Fibroblast of lung (primary cell): ENCODE results near the gene NPY4R2. TPM values are rescaled to one million over a fixed set of nuclear protein-coding genes. Genes with fewer than 3 reads are reported as not detected.
"Not testable (repeated sequence)": the region's sequence is repeated elsewhere in the genome, so short reads cannot be mapped to it uniquely, and the experiment has no call there.

ENCODE experiments used
- DNase-seq, 2 donors: peaks; one replicate each; pipeline versions ENCODE4 v3.0.0 to v3.0.0-alpha.2; 2010; ENCODE audit warnings: low read depth in 2 of 2
- H2AFZ ChIP-seq: 2 replicates; pipeline ENCODE4 v1.5.1; 2012; ENCODE audit warnings: low read length, control low read depth, inconsistent platforms
- H3K27ac ChIP-seq: 2 replicates; pipeline ENCODE4 v1.5.1; 2011; ENCODE audit warnings: low read length, control low read depth; ENCODE audit not compliant: insufficient read depth
- H3K27me3 ChIP-seq: 2 replicates; pipeline ENCODE4 v1.5.1; 2011; ENCODE audit warnings: mild to moderate bottlenecking, low read length; ENCODE audit not compliant: control insufficient read depth, insufficient read depth
- H3K36me3 ChIP-seq: 2 replicates; pipeline ENCODE4 v1.5.1; 2011; ENCODE audit warnings: low read length; ENCODE audit not compliant: control insufficient read depth, insufficient read depth
- H3K4me1 ChIP-seq: 2 replicates; pipeline ENCODE4 v1.5.1; 2011; ENCODE audit warnings: low read length; ENCODE audit not compliant: control insufficient read depth, insufficient read depth; ENCODE audit errors: extremely low read depth
- H3K4me2 ChIP-seq: 2 replicates; pipeline ENCODE4 v1.5.1; 2011; ENCODE audit warnings: low read length, control low read depth; ENCODE audit not compliant: insufficient read depth; ENCODE audit errors: extremely low read depth
- H3K4me3 ChIP-seq, 4 experiments: fragments of 200-600 bp in 1 of 4; sonication (generic) in 1 of 4; replicated peaks in 1 of 4; 2 replicates each; pipeline ENCODE4 v1.5.1; 2011 to 2016; ENCODE audit warnings: low read length in 4 of 4, low read depth in 3 of 4, mild to moderate bottlenecking in 3 of 4, control low read depth in 2 of 4, inconsistent platforms in 1 of 4, mixed read lengths in 1 of 4; ENCODE audit not compliant: insufficient read depth in 1 of 4; ENCODE audit errors: control extremely low read depth in 1 of 4
- H3K79me2 ChIP-seq: 2 replicates; pipeline ENCODE4 v1.5.1; 2012; ENCODE audit warnings: mild to moderate bottlenecking, low read length, inconsistent platforms; ENCODE audit not compliant: control insufficient read depth, insufficient read depth
- H3K9ac ChIP-seq: 2 replicates; pipeline ENCODE4 v1.5.1; 2011; ENCODE audit warnings: mild to moderate bottlenecking, low read length, control low read depth; ENCODE audit not compliant: insufficient read depth
- H3K9me3 ChIP-seq: 2 replicates; pipeline ENCODE4 v1.5.1; 2012; ENCODE audit warnings: low read depth, low read length; ENCODE audit not compliant: control insufficient read depth, insufficient read depth
- H4K20me1 ChIP-seq: 2 replicates; pipeline ENCODE4 v1.5.1; 2011; ENCODE audit warnings: low read length; ENCODE audit not compliant: control insufficient read depth, insufficient read depth; ENCODE audit errors: extremely low read depth
- polyA plus RNA-seq, 2 donors: library from polyadenylated mRNA; depleted of rRNA in 1 of 2; stranded (reverse) in 1 of 2; unstranded in 1 of 2; fragments of >200 nt; gene quantifications; 2 replicates each; pipeline ENCODE4 v1.2.1, GENCODE V29; 2011 to 2012; ENCODE audit warnings: missing spikeins in 1 of 2
- total RNA-seq: library from RNA; depleted of rRNA; stranded (reverse); fragments of >200 nt; gene quantifications from 2 replicates; pipeline ENCODE4 v1.2.1, GENCODE V29; 2014

NPY4R2 gene
- total and polyA plus RNA-seq, 2 donors (not counting 1 experiment from before 2014, with no cell fraction given): not detected

DNA sequence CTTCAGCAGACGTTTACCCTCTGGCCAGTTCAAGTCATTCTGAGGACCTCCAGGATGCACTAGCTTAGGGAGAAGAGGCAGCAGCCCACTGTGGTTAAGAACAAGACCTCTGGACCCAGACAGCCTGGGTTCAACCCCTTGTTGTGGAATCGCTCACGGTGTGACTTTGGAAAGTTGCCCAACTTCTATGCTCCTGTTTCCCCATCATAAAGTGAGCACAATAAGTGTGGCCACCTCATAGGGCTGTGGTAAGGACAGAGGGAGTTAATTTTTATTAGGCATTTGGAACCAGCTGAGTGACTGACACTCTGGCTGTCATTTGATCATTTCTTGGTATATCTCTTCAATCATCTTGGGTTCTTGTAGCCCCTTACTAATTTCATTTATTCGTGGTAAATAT lies 31.6 kb upstream of the NPY4R2 start:
- not testable (repeated sequence) for H3K27ac ChIP-seq

DNA sequence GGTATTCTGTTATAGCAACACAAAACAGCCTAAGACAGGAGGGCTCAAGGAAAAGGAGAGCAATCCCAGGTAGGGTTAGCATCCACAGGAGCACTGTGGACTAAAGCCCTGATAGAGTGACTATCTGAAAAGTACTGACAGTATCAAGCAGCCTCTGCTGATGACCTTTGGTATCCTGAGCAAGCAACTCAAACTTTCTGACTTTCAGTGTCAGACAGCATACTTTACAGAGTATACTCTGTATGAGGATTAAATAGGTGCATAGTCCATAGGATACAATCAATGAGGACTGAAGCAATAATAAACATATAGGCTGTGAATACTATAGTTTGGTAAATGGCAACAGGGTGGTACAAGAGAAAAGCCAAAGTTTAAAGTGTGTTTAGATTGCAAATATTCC lies 27.7 kb upstream of the NPY4R2 start:
- not testable (repeated sequence) for H3K27me3 ChIP-seq, H3K9ac ChIP-seq, DNase-seq, H3K79me2 ChIP-seq, H3K4me3 ChIP-seq, H4K20me1 ChIP-seq, H3K36me3 ChIP-seq, H3K9me3 ChIP-seq, H3K4me1 ChIP-seq, H2AFZ ChIP-seq, H3K27ac ChIP-seq, H3K4me2 ChIP-seq

More for the DNA sequence above, 31.6 kb upstream of the NPY4R2 start:
- not testable (repeated sequence) for H2AFZ ChIP-seq, H4K20me1 ChIP-seq, H3K4me2 ChIP-seq, H3K27me3 ChIP-seq, H3K9me3 ChIP-seq, H3K79me2 ChIP-seq, H3K4me3 ChIP-seq, H3K9ac ChIP-seq, DNase-seq, H3K4me1 ChIP-seq, H3K36me3 ChIP-seq

DNA sequence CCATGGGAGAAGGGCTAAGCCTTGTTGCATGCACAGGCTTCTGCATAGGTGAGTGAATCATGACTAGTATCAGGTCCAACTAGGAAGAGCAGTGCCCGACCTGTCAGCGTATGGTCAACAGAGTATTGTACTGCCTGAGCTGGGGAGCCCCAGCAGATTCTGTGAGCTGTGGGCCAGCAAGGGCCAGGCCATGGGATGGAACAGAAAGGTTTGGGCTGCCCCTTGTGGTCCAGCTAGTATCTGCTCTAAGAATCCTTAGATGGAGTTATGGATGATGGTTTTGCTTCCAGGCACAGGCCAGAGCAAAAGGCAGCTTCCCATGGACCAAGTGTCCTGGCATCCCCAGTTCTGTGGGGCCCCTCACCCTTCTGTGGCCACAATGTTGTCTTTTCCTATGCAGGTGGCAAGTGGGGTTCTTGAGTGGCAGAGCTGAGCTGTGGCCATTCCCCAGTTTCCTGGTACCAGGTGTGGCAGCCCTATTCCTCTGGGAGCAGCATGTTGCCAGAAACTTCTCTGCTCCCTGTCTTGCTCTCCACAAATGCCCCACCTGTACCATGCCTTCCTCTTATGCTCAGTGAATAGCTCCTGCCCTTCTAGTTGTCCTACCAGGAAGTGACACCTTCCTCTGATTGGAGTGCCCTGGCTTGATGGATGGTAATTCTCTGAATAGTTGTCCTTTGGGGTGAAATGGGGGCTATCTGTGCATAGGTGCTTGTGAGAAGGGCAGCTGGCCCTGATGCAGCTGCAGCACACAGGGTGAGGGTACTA lies 25.8 kb upstream of the NPY4R2 start:
- not testable (repeated sequence) for H4K20me1 ChIP-seq, H2AFZ ChIP-seq, H3K4me3 ChIP-seq, H3K9me3 ChIP-seq, H3K27me3 ChIP-seq, H3K79me2 ChIP-seq, H3K9ac ChIP-seq, H3K27ac ChIP-seq, H3K36me3 ChIP-seq, DNase-seq, H3K4me2 ChIP-seq, H3K4me1 ChIP-seq

DNA sequence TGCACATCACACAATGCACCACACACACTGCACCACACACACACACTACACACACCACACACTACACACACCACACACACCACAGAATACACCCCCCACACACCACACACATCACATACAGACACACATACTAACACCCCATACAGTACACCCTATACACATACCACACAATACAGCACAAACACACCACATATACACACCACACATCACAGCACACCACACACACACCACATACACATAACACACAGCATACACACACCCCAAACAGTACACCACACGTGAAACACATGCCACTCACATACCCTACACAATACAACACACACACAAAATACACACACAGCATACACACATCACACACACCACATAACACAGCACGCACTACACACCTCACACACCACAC lies 23.9 kb upstream of the NPY4R2 start:
- DNase-seq, H3K9me3 ChIP-seq: not testable (repeated sequence)

DNA sequence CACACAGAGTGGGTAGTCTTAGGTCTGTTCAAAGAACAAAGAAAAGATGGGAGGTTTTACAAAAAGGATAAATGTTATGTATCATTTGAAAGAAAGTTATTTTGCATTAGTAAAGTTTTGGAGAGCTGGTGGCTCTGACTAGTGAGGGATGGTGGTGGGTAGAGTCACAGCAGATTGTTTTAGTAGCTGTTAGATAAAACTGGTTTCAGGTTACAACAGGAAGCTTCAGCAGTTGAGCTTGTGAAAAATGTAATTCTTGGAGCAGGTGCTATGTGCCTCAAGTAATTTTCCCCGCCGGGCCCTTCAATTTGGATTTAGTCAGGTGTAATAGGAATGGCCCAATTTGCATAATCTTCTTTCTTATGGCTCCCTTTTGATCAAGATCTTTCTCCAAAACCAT lies 20.6 kb upstream of the NPY4R2 start:
- not testable (repeated sequence) for H3K27me3 ChIP-seq, H3K9me3 ChIP-seq, H3K36me3 ChIP-seq, H3K79me2 ChIP-seq, H3K4me1 ChIP-seq, H4K20me1 ChIP-seq, H3K4me3 ChIP-seq, DNase-seq, H2AFZ ChIP-seq, H3K4me2 ChIP-seq, H3K27ac ChIP-seq, H3K9ac ChIP-seq

More for the DNA sequence above, 23.9 kb upstream of the NPY4R2 start:
- not testable (repeated sequence) for H4K20me1 ChIP-seq, H3K9ac ChIP-seq, H3K4me1 ChIP-seq, H3K4me3 ChIP-seq, H3K36me3 ChIP-seq, H3K27me3 ChIP-seq, H3K79me2 ChIP-seq, H3K27ac ChIP-seq, H3K4me2 ChIP-seq, H2AFZ ChIP-seq

DNA sequence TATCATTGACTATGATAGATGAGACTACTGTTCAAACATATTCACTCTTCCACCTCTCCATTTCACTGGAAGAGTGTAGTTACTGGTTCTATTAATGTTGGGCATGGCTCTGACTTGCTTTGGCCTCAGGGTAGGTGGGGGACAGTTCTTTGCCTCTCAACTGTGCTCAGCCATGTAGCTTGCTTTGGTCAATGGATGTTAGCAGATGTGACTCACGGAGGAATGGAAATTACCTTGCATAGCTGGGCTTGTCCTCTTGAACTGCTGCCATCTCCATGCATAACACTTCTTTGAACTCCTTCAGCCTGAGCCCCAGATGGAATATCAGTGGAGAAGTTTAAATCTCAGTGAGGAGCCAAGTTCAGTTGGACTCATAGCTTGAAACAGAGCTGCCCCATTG lies 9.1 kb upstream of the NPY4R2 start:
- not testable (repeated sequence) for H2AFZ ChIP-seq, H3K27ac ChIP-seq, H3K9ac ChIP-seq, H3K4me3 ChIP-seq, H3K9me3 ChIP-seq, H3K27me3 ChIP-seq, H3K79me2 ChIP-seq, DNase-seq, H3K36me3 ChIP-seq, H4K20me1 ChIP-seq, H3K4me2 ChIP-seq, H3K4me1 ChIP-seq

DNA sequence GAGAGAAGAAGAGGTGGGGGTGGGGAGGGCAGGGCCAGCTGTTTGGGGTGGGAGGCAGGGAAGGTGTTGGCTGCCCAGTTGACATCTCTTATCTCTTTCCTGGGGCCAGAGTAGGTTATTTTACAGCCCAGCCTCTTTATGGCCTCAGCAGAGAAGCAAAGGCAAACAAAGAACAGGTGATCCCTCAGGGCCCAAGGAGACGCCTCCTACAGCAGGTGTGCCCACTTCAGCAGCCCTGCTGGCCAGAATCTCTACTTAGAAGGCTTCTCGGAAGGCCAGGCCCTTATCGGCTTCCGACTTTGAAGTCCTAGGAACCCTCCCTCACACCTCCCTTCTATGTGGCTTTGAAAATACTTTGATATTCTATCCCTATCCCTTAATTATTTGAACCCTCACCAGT lies 8.0 kb upstream of the NPY4R2 start:
- not testable (repeated sequence) for DNase-seq, H3K27me3 ChIP-seq, H3K4me1 ChIP-seq, H3K9me3 ChIP-seq, H3K4me2 ChIP-seq, H3K4me3 ChIP-seq, H3K27ac ChIP-seq, H4K20me1 ChIP-seq, H3K79me2 ChIP-seq, H2AFZ ChIP-seq, H3K36me3 ChIP-seq, H3K9ac ChIP-seq
